PC-3 (cell line): ENCODE results near the gene MAPKAP1. TPM values are rescaled to one million over a fixed set of nuclear protein-coding genes. Genes with fewer than 3 reads are reported as not detected.

Experiments used
- ATAC-seq: fragments of 200-7000 bp; cut with Tn5 transposase; 2 replicates; pipeline ENCODE4 v1.9.1; 2020; ENCODE audit warnings: mild to moderate bottlenecking, moderate library complexity
- BruUV-seq: library from RNA; stranded (reverse); fragments of 400-500 nt; replicated peaks from 2 replicates; lab custom pipeline; 2021; lab: Mats Ljungman, UMichigan
- CTCF ChIA-PET: fragments of 300-600 bp; sonication (Branson Sonifier 250); formaldehyde crosslinking; loops from one replicate; lab custom pipeline; 2022; ENCODE audit warnings: antibody characterized with exemption; lab: Charles Lee
- POLR2A ChIA-PET: fragments of 300-600 bp; sonication (Branson Sonifier 250); formaldehyde crosslinking; loops from one replicate; lab custom pipeline; 2022; ENCODE audit warnings: antibody characterized with exemption; ENCODE audit not compliant: unreplicated experiment; lab: Charles Lee
- DNase-seq: peaks from one replicate; pipeline ENCODE4 v3.0.0-alpha.2; 2015
- H2AFZ ChIP-seq: fragments of 300-600 bp; sonication (generic); 2 replicates; pipeline ENCODE4 v1.6.0; 2016; ENCODE audit warnings: antibody characterized with exemption, low read length
- H3F3A ChIP-seq: fragments of 300-600 bp; sonication (generic); one replicate; pipeline ENCODE4 v1.6.0; 2017; ENCODE audit warnings: antibody characterized with exemption, low read length, control low read depth, mild to moderate bottlenecking; ENCODE audit not compliant: unreplicated experiment
- H3K27ac ChIP-seq: fragments of 300-600 bp; sonication (generic); 2 replicates; pipeline ENCODE4 v1.5.1; 2016; ENCODE audit warnings: mild to moderate bottlenecking, low read length
- H3K27me3 ChIP-seq: fragments of 300-600 bp; sonication (generic); 2 replicates; pipeline ENCODE4 v1.6.1; 2016; ENCODE audit warnings: low read length, mixed read lengths
- H3K36me3 ChIP-seq: fragments of 300-600 bp; sonication (generic); 2 replicates; pipeline ENCODE4 v1.6.1; 2016; ENCODE audit warnings: low read depth, mixed run types, low read length, mixed read lengths
- H3K4me1 ChIP-seq: fragments of 300-600 bp; sonication (generic); 2 replicates; pipeline ENCODE4 v1.5.1; 2016; ENCODE audit warnings: low read length; ENCODE audit not compliant: insufficient read depth
- H3K4me2 ChIP-seq: fragments of 300-600 bp; sonication (generic); 2 replicates; pipeline ENCODE4 v1.6.0; 2016; ENCODE audit warnings: low read length
- H3K4me3 ChIP-seq: fragments of 300-600 bp; sonication (generic); 2 replicates; pipeline ENCODE4 v1.5.1; 2016; ENCODE audit warnings: mild to moderate bottlenecking, low read length, mixed read lengths
- H3K79me2 ChIP-seq: fragments of 300-600 bp; sonication (generic); 2 replicates; pipeline ENCODE4 v1.6.1; 2017; ENCODE audit warnings: low read length, mixed read lengths
- H3K9ac ChIP-seq: fragments of 300-600 bp; sonication (generic); 2 replicates; pipeline ENCODE4 v1.6.0; 2016; ENCODE audit warnings: mild to moderate bottlenecking, low read length
- H3K9me2 ChIP-seq: fragments of 300-600 bp; sonication (generic); replicated peaks from 2 replicates; pipeline ENCODE4 v1.6.1; 2016; ENCODE audit warnings: mixed run types, low read length, mixed read lengths
- H3K9me3 ChIP-seq: fragments of 300-600 bp; sonication (generic); 2 replicates; pipeline ENCODE4 v1.6.1; 2016; ENCODE audit warnings: low read length, mixed read lengths
- H4K20me1 ChIP-seq: fragments of 300-600 bp; sonication (generic); 2 replicates; pipeline ENCODE4 v1.6.1; 2016; ENCODE audit warnings: low read length, mixed read lengths
- CTCF ChIP-seq: fragments of 300-600 bp; sonication (generic); conservative IDR thresholded peaks from 2 replicates; pipeline ENCODE4 v1.5.1; 2017; ENCODE audit warnings: antibody characterized with exemption, low read depth, mild to moderate bottlenecking, low read length
- EZH2 ChIP-seq: fragments of 300-600 bp; sonication (generic); IDR thresholded peaks from one replicate; pipeline ENCODE4 v1.6.1; 2017; ENCODE audit warnings: antibody characterized with exemption, mild to moderate bottlenecking, low read length; ENCODE audit not compliant: unreplicated experiment
- EZH2phosphoT487 ChIP-seq: fragments of 300-600 bp; sonication (generic); IDR thresholded peaks from 2 replicates; pipeline ENCODE4 v1.6.1; 2018; ENCODE audit warnings: mild to moderate bottlenecking, antibody characterized with exemption, low read length, borderline replicate concordance
- intact Hi-C: fragments of 100-400 bp; cut with micrococcal nuclease; formaldehyde crosslinking; loops from 2 replicates; pipeline ENCODE4 v1.9.0; 2023
- total RNA-seq: library from RNA; depleted of rRNA; stranded (reverse); fragments of >200 nt; gene quantifications from 2 replicates; pipeline ENCODE4 v1.2.3, GENCODE V29; 2014

MAPKAP1 gene
- total RNA-seq, 1 experiment from 2014 or later = 128 TPM

GRCh38 chr9:125621170-125621569, 85.8 kb downstream of the MAPKAP1 start:
- ChIA-PET POLR2A (interaction anchor here (0.6 kb wide), 1 partner anchor 288 kb away, joined by 3 read pairs; no protein-coding TSS in a partner anchor), CTCF (no interaction called here)
- H3K27me3 ChIP-seq = no peaks in the 10 kb centered on the region
- no peaks in the 10 kb centered on the region for H3K36me3 ChIP-seq
- H2AFZ ChIP-seq = no peak overlapping the region
- no TSS peak for BruUV-seq
- no peaks in the 10 kb centered on the region for H3F3A ChIP-seq
- H3K9me2 ChIP-seq = no peaks in the 10 kb centered on the region
- no peak overlapping the region for H3K4me2 ChIP-seq
- 0 out of 2 replicates have a peak, but pooled peaks cover 8% of the 10 kb centered on the region for H3K79me2 ChIP-seq
- H4K20me1 ChIP-seq = no peaks in the 10 kb centered on the region
- H3K9ac ChIP-seq = no peak overlapping the region
- H3K9me3 ChIP-seq = no peaks in the 10 kb centered on the region
- H3K4me1 ChIP-seq = no peaks in the 10 kb centered on the region
- no peak overlapping the region for H3K4me3 ChIP-seq
- no peak for ATAC-seq
- TF ChIP-seq CTCF (no peak), EZH2 (no peak), EZH2phosphoT487 (no peak)
- intact Hi-C loops = no loop called here
- no peak overlapping the region for H3K27ac ChIP-seq
- no peak for DNase-seq

GRCh38 chr9:125620216-125620615, 86.8 kb downstream of the MAPKAP1 start:
- Histone ChIP-seq H4K20me1 (no peaks in the 10 kb centered on the region), H3K9me3 (no peaks in the 10 kb centered on the region), H3K4me1 (no peaks in the 10 kb centered on the region), H3K9me2 (no peaks in the 10 kb centered on the region), H3K4me2 (no peak overlapping the region), H3K36me3 (no peaks in the 10 kb centered on the region), H3F3A (no peaks in the 10 kb centered on the region), H3K27me3 (no peaks in the 10 kb centered on the region), H3K79me2 (0 out of 2 replicates have a peak, but pooled peaks cover 8% of the 10 kb centered on the region), H2AFZ (no peak overlapping the region), H3K4me3 (no peak overlapping the region), H3K27ac (no peak overlapping the region), H3K9ac (no peak overlapping the region)
- DNase-seq (no peak), ATAC-seq (no peak)
- TF ChIP-seq EZH2phosphoT487 = no peak
- no peak for TF ChIP-seq CTCF
- no peak for TF ChIP-seq EZH2
- CTCF ChIA-PET = no interaction called here
- no TSS peak for BruUV-seq
- intact Hi-C loops = no loop called here
- POLR2A ChIA-PET = interaction anchor here (0.6 kb wide), 1 partner anchor 287 kb away, joined by 3 read pairs; no protein-coding TSS in a partner anchor

- Histone ChIP-seq H3K79me2 (peaks cover 23% of the 10 kb centered on the region; the same call in 1 of the 2 replicates), H3K4me3 (no peak overlapping the region), H3K36me3 (no peaks in the 10 kb centered on the region), H3F3A (no peaks in the 10 kb centered on the region), H3K4me2 (no peak overlapping the region), H3K4me1 (no peaks in the 10 kb centered on the region), H3K9ac (no peak overlapping the region), H3K9me3 (no peaks in the 10 kb centered on the region), H4K20me1 (no peaks in the 10 kb centered on the region), H3K27ac (no peak overlapping the region), H3K27me3 (no peaks in the 10 kb centered on the region), H3K9me2 (no peaks in the 10 kb centered on the region), H2AFZ (no peak overlapping the region)
- ChIA-PET CTCF (no interaction called here), POLR2A (no interaction called here)
- intact Hi-C loops = no loop called here
- ATAC-seq = no peak
- DNase-seq = no peak
- TF ChIP-seq EZH2 (no peak), EZH2phosphoT487 (no peak), CTCF (no peak)
- no TSS peak for BruUV-seq
These were observed 89.9 kb downstream of the MAPKAP1 start for GRCh38 chr9:125617087-125617486.
